HepG2 (cell line): ENCODE data around the gene GPLD1. TPM values are rescaled to one million over a fixed set of nuclear protein-coding genes. Genes with fewer than 3 reads are reported as not detected.
"Not testable (repeated sequence)": the region's sequence is repeated elsewhere in the genome, so short reads cannot be mapped to it uniquely, and the experiment has no call there.

ENCODE experiments used
- ATAC-seq: fragments of 200-7000 bp; cut with Tn5 transposase; 3 replicates; pipeline ENCODE4 v1.9.1; 2020; ENCODE audit warnings: mild to moderate bottlenecking, moderate library complexity
- BruUV-seq: library from RNA; stranded (reverse); fragments of 400-500 nt; replicated peaks from 2 replicates; lab custom pipeline; 2021; lab: Mats Ljungman, UMichigan
- CTCF ChIA-PET: fragments of 300-600 bp; formaldehyde crosslinking; extraction: SDS; loops from one replicate; lab custom pipeline; 2021; ENCODE audit warnings: low total read pairs, inconsistent platforms, low intra/inter-chr PET ratio; lab: Yijun Ruan, JAX
- POLR2A ChIA-PET: fragments of 350-600 bp; sonication (Branson Sonifier 250); formaldehyde crosslinking; loops from one replicate; lab custom pipeline; 2020; ENCODE audit warnings: antibody characterized with exemption, inconsistent platforms; lab: Yijun Ruan, JAX
- DNase-seq: peaks from one replicate; pipeline ENCODE4 v3.0.0-alpha.2; 2015; ENCODE audit warnings: low spot score
- FAIRE-seq: peaks from 3 replicates; lab custom pipeline; 2011; peaks lifted over from hg19 to GRCh38; lab: Jason Lieb, UNC
- H2AFZ ChIP-seq: one replicate; pipeline ENCODE4 v1.6.1; 2011; ENCODE audit warnings: low read length, inconsistent platforms
- H3K27ac ChIP-seq: fragments of 300-600 bp; 3 replicates; pipeline ENCODE4 v1.8.0; 2011; ENCODE audit warnings: mixed run types, mild to moderate bottlenecking, mixed read lengths, low read length, inconsistent platforms; ENCODE audit not compliant: insufficient read depth; ENCODE audit errors: extremely low read length
- H3K27me3 ChIP-seq, 2 experiments: fragments of 200-600 bp in 1 of 2; 2 replicates in 1 of 2; 3 replicates in 1 of 2; pipeline versions ENCODE4 v1.6.0 to v1.8.0; 2011; ENCODE audit warnings: low read length in 2 of 2, mild to moderate bottlenecking in 2 of 2, moderate library complexity in 2 of 2, inconsistent platforms in 1 of 2; ENCODE audit not compliant: insufficient read depth in 2 of 2, control insufficient read depth in 1 of 2
- H3K36me3 ChIP-seq, 2 experiments: fragments of 200-600 bp in 1 of 2; replicated peaks in 1 of 2; 2 replicates in 1 of 2; 3 replicates in 1 of 2; pipeline versions ENCODE4 v1.5.1 to v1.8.0; 2011; ENCODE audit warnings: low read length in 2 of 2, inconsistent platforms in 1 of 2; ENCODE audit not compliant: insufficient read depth in 2 of 2, control insufficient read depth in 1 of 2
- H3K4me1 ChIP-seq: 2 replicates; pipeline ENCODE4 v1.5.1; 2012; ENCODE audit warnings: low read length, inconsistent platforms; ENCODE audit not compliant: insufficient read depth
- H3K4me2 ChIP-seq: 2 replicates; pipeline ENCODE4 v1.6.0; 2011; ENCODE audit warnings: low read depth, low read length, inconsistent platforms
- H3K4me3 ChIP-seq, 3 experiments: fragments of 200-600 bp in 1 of 3; sonication (generic), shearing (Covaris generic) in 1 of 3; replicated peaks in 1 of 3; 2 replicates each; pipeline ENCODE4 v1.5.1; 2011 to 2016; ENCODE audit warnings: low read length in 3 of 3, inconsistent platforms in 2 of 3, low read depth in 2 of 3, mild to moderate bottlenecking in 2 of 3, control low read depth in 1 of 3, mixed read lengths in 1 of 3; ENCODE audit not compliant: insufficient read depth in 1 of 3
- H3K79me2 ChIP-seq: one replicate; pipeline ENCODE4 v1.6.1; 2011; ENCODE audit warnings: low read length, inconsistent platforms; ENCODE audit not compliant: insufficient read depth
- H3K9ac ChIP-seq: 2 replicates; pipeline ENCODE4 v1.6.0; 2011; ENCODE audit warnings: mild to moderate bottlenecking, low read depth, low read length, inconsistent platforms; ENCODE audit not compliant: insufficient read depth
- H3K9me3 ChIP-seq: 2 replicates; pipeline ENCODE4 v1.5.1; 2012; ENCODE audit warnings: mild to moderate bottlenecking, low read length
- H4K20me1 ChIP-seq: 2 replicates; pipeline ENCODE4 v1.6.0; 2011; ENCODE audit warnings: inconsistent platforms, mild to moderate bottlenecking, low read length, moderate library complexity; ENCODE audit not compliant: insufficient read depth
- ZBTB40 ChIP-seq, 2 experiments: fragments of 450-650 bp in 1 of 2; sonication (generic) in 1 of 2; formaldehyde crosslinking in 1 of 2; IDR thresholded peaks; 2 replicates each; pipeline versions ENCODE4 v1.6.1 to v1.8.0; 2016 to 2022; ENCODE audit warnings: antibody characterized with exemption in 1 of 2, mild to moderate bottlenecking in 1 of 2, missing genetic modification reagents in 1 of 2
- WGBS: methylation state at CpG from one replicate; pipeline ENCODE4 v1.1.6; 2017; ENCODE audit warnings: low lambda C conversion rate; 5-methylcytosine and 5-hydroxymethylcytosine counted together
- in situ Hi-C: cut with HindIII; loops from 2 replicates; pipeline ENCODE4 v1.10.0; 2017; ENCODE audit warnings: low pct_unique_long_range_greater_than_20kb; ENCODE audit not compliant: extremely low pct_ligation_motif_present
- intact Hi-C: fragments of 100-400 bp; cut with micrococcal nuclease; formaldehyde crosslinking; loops from one replicate; pipeline ENCODE4 v1.10.0; 2022; ENCODE audit not compliant: unreplicated experiment
- polyA plus RNA-seq, 8 experiments: library from polyadenylated mRNA; depleted of rRNA in 3 of 8; stranded (reverse) in 7 of 8; unstranded in 1 of 8; fragments of >200 nt; fragmentation: Illumina TruSeq in 4 of 8; extraction: Trizol in 4 of 8; gene quantifications; 2 replicates each; pipeline versions ENCODE4 v1.2.1 to v1.2.3, GENCODE V29; 2011 to 2016; ENCODE audit warnings: low read depth in 4 of 8, missing spikeins in 1 of 8, mixed read lengths in 1 of 8; ENCODE audit not compliant: insufficient read depth in 1 of 8
- total RNA-seq, 5 experiments: library from RNA; depleted of rRNA; stranded (reverse); fragments of >200 nt; fragmentation: Illumina TruSeq; extraction: Trizol; gene quantifications; 2 replicates each; pipeline ENCODE4 v1.2.3, GENCODE V29; 2016; ENCODE audit warnings: low read depth in 1 of 5

GPLD1 gene
- total and polyA plus RNA-seq, 2 of the 13 experiments (the other 11 are each of a cell fraction or from before 2014, with no cell fraction given) = 6.2 to 7.6 TPM

- TF ChIP-seq ZBTB40 (IDR thresholded peaks at IDR 0.05) = no peak
- no peak for TF ChIP-seq ZBTB40 (CRISPR knock-in tag; IDR thresholded peaks at IDR 0.05)
These were observed 24.2 kb upstream of the GPLD1 start (continued) for GRCh38 chr6:24513602-24514001.

- H3K79me2 ChIP-seq, H3K27me3 ChIP-seq, intact Hi-C loops, H3K4me2 ChIP-seq, ATAC-seq, CTCF ChIA-PET, H4K20me1 ChIP-seq, DNase-seq, FAIRE-seq, H3K9ac ChIP-seq, H3K9me3 ChIP-seq, BruUV-seq, H2AFZ ChIP-seq, in situ Hi-C loops, H3K27ac ChIP-seq, H3K4me1 ChIP-seq, H3K4me3 ChIP-seq: not testable (repeated sequence)
- peaks cover 9 to 34% of the 10 kb centered on the region in 2 experiments for H3K36me3 ChIP-seq
- POLR2A ChIA-PET = interaction anchor here (2.8 kb wide), 1 partner anchor 17 kb away, joined by 10 read pairs; the partner anchor contains the start of gene ALDH5A1
- WGBS = 93% methylated on average over 6 of the region's 6 CpGs
These were observed 22.6 kb upstream of the GPLD1 start for GRCh38 chr6:24511976-24512375.
